ENCODE results near the gene ANGPTL8. TPM values are rescaled to one million over a fixed set of nuclear protein-coding genes. Genes with fewer than 3 reads are reported as not detected.

ANGPTL8 gene
- total RNA-seq, 6 experiments from 2014 or later = 56.7 to 287 (median 140) TPM

GRCh38 chr19:11256189-11256588 lies 16.8 kb downstream of the ANGPTL8 start:
- Histone ChIP-seq H3K27me3 (no peaks in the 10 kb centered on the region), H3K4me3 (no peak overlapping the region), H3K36me3 (no peaks in the 10 kb centered on the region), H3K27ac (no peak overlapping the region), H3K4me1 (no peaks in the 10 kb centered on the region), H3K9me3 (no peaks in the 10 kb centered on the region)
- WGBS (ENCODE audit: insufficient coverage, low coverage, low lambda C conversion rate, missing lambda C conversion rate) = 40% methylated on average over 7 of the region's 7 CpGs
- DNase-seq = no peak
- intact Hi-C loops (cut with DNase I) = no loop called here
- no peak for TF ChIP-seq CTCF (IDR thresholded peaks at IDR 0.05)
- peak; percentile 42 to 58 (median 54) for ATAC-seq

GRCh38 chr19:11257846-11258380 lies 18.5 kb downstream of the ANGPTL8 start:
- Histone ChIP-seq H3K9me3 (no peaks in the 10 kb centered on the region), H3K4me3 (no peak overlapping the region), H3K4me1 (peaks cover 0 to 4% (median 0%) of the 10 kb centered on the region in 4 donors), H3K27ac (no peak overlapping the region), H3K36me3 (no peaks in the 10 kb centered on the region), H3K27me3 (no peaks in the 10 kb centered on the region)
- intact Hi-C loops (cut with DNase I) = no loop called here
- no peak for TF ChIP-seq POLR2A (IDR thresholded peaks at IDR 0.05)
- no peak for TF ChIP-seq CTCF (IDR thresholded peaks at IDR 0.05)
- 88% methylated on average over 3 of the region's 3 CpGs for WGBS (ENCODE audit: insufficient coverage, low coverage, low lambda C conversion rate, missing lambda C conversion rate)
- ATAC-seq (no peak), DNase-seq (no peak)

GRCh38 chr19:11260996-11261395 lies 21.6 kb downstream of the ANGPTL8 start:
- WGBS (ENCODE audit: insufficient coverage, low coverage, low lambda C conversion rate, missing lambda C conversion rate) = 60% methylated on average over 4 of the region's 5 CpGs
- DNase-seq (no peak), ATAC-seq (no peak)
- Histone ChIP-seq H3K27ac (no peak overlapping the region), H3K9me3 (no peaks in the 10 kb centered on the region), H3K27me3 (no peaks in the 10 kb centered on the region), H3K4me3 (peak overlapping the region in 2 of 3 donors; percentile 71 to 84), H3K36me3 (no peaks in the 10 kb centered on the region), H3K4me1 (peaks cover 0 to 8% (median 2%) of the 10 kb centered on the region in 4 donors)
- no peak for TF ChIP-seq CTCF (IDR thresholded peaks at IDR 0.05)
- no peak for TF ChIP-seq POLR2A (IDR thresholded peaks at IDR 0.05)
- intact Hi-C loops (cut with DNase I) = no loop called here

GRCh38 chr19:11261431-11261970 lies 22.1 kb downstream of the ANGPTL8 start:
- intact Hi-C loops (cut with DNase I) = no loop called here
- DNase-seq = no peak
- peak overlapping the region; percentile 69 to 84 (median 71) for H3K4me3 ChIP-seq
- no peak for TF ChIP-seq CTCF (IDR thresholded peaks at IDR 0.05)
- TF ChIP-seq POLR2A (IDR thresholded peaks at IDR 0.05) = no peak
- no peaks in the 10 kb centered on the region for H3K27me3 ChIP-seq
- no peaks in the 10 kb centered on the region for H3K36me3 ChIP-seq
- H3K27ac ChIP-seq = peak overlapping the region; percentile 68 to 88 (median 70)
- H3K4me1 ChIP-seq = peaks cover 0 to 8% (median 2%) of the 10 kb centered on the region in 4 donors
- 34% methylated on average over 10 of the region's 18 CpGs for WGBS (ENCODE audit: insufficient coverage, low coverage, low lambda C conversion rate, missing lambda C conversion rate)
- H3K9me3 ChIP-seq = no peaks in the 10 kb centered on the region
- no peak for ATAC-seq
